GM19035 (cell line): ENCODE data around the gene KCNQ1.

Experiments used
- ATAC-seq: cut with Tn5 transposase; IDR thresholded peaks from one replicate; pipeline ENCODE4 v1.9.1; 2021; ENCODE audit not compliant: unreplicated experiment

The KCNQ1 gene

DNA sequence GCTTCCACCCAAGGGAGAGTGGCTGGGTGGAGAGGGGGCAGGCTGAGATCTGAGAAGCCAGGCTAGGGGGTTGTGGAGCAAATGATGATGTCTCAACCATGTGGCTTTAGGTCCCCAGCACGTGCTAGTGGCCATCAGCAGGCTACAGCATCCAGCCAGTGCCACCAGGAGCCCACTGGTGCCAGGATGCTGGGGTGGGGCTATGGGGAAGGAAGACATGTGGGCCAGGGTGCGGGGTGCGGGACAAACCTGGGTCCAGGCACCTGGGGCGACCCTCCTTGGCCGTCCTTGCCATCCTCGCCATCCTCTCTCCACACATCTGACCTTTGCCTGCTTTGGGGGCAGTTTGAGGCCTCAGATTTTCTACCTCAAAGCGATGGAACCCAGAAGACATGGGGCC lies 104.3 kb downstream of the KCNQ1 start:
- no peak for ATAC-seq

- ATAC-seq, result no peak
Observed at GRCh38 chr11:2549491-2549875, 104.7 kb downstream of the KCNQ1 start.

- no peak for ATAC-seq
Observed at GRCh38 chr11:2549876-2550605, 105.2 kb downstream of the KCNQ1 start.

DNA sequence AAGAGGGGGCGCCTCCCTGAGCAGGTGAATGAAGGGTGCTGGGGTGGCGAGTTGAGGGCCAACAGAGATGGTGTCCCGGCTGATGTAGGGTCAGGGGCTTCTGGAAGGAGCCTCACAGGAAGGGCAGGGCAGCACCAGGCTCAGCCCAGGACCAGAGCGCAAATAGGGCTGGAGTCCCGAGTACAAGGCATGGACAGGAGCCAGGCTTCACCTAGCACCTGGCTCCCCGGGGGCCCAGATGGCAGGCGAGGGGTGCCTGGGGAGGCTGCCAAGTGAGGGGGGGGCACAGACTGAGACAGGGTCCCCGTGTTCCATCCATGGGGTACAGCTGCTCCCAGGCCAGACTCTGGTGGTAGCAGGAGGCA lies 105.8 kb downstream of the KCNQ1 start:
- no peak for ATAC-seq

DNA sequence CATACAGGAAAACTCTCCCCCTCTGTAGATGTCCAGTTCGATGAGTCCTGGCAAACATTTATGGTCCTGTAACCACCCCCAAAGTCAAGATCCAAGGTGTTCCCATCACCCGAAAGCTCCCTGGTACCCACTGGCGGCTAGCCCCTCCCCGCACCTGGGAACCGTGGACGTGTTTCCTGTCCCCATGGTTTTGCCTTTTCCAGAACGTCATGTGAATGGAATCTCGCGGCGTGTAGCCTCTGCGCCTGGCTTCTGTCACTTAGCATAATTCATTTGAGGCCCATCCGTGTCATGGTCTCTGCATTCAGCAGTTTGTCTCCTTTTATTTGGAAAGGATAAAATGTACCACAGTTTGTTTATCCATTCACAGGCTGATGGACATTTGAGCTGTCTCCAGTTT lies 106.3 kb downstream of the KCNQ1 start:
- no peak for ATAC-seq

DNA sequence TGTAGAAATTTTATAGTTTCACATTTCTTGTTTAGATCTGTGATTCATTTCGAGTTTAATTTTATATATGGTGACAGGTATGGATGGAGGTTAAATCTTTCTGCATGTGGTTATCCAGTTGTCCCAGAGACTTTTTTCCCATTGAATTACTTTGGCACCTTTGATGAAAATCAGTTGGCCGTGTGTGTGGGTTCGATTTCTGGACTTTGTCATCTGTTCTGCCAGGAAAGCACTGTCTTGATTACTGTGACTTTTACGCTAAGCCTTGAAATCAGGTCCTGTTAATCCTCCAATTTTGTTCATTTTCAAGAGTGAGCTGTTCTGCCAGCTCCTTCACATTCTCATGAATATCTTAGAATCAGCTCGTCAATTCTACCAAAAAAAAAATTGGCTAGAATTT lies 107.4 kb downstream of the KCNQ1 start:
- no peak for ATAC-seq

DNA sequence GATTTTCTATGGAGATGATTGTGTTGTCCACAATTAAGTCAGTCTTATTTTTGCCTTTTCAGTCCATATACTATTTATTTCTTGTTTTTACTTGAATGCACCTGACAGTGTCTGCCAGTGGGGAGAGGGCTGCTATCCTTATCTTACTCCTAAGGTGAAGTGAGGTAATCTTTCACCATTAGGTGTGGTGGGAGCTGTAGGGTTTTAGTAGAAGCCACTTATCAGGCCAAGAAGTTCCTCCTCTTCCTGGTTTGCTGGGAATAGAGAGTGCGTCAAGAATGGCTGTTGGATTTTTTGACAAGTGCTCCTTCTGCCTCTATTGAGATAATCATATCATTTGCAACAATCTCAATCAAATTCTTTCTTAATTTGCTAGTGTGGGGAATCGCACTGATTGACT lies 108.4 kb downstream of the KCNQ1 start:
- ATAC-seq, result no peak

DNA sequence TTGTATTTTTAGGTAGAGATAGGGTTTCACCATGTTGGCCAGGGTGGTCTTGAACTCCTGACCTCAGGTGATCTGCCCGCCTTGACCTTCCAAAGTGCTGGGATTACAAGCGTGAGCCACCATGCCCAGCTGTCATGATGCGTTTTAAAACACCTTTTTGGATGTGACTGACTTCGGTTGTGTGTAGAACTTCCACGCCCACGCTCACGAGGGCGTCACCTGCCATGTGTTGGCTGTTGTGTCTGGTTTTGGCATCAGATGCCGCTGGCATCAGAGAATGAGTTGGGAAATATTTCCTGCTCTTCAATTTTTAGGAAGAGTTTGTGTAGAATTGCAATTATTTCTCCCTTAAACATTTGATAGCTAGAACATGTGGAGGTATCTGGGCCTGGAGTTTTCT lies 109.1 kb downstream of the KCNQ1 start:
- ATAC-seq, result no peak

- no peak for ATAC-seq
Observed at GRCh38 chr11:2554338-2555207, 109.8 kb downstream of the KCNQ1 start.

GRCh38 chr11:2555336-2555735 lies 110.5 kb downstream of the KCNQ1 start:
- ATAC-seq, result no peak

GRCh38 chr11:2555891-2556290 lies 111.1 kb downstream of the KCNQ1 start:
- ATAC-seq, result no peak

DNA sequence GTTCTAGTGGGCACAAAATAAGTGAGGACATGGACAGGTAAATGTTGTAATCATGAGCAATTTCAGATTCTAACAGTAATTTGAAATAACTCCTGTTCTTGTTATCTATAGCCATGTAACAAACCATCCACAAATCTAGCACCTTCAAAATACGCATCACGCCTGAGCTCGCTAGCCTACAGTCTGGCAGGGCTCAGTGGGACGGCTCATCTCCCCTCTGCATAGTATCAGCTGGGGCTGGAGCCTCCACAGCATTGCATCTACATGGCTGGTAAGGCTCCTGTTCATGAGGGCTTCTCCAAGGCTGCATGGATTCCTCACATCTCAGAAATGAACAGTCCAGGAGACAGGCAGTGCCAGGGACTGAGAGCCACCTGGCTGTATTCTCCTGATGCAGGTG lies 112.6 kb downstream of the KCNQ1 start:
- ATAC-seq, result no peak

- no peak for ATAC-seq
Observed at GRCh38 chr11:2558397-2558796, 113.6 kb downstream of the KCNQ1 start.

- no peak for ATAC-seq
Observed at GRCh38 chr11:2558861-2559526, 114.2 kb downstream of the KCNQ1 start.

GRCh38 chr11:2559527-2560311 lies 114.9 kb downstream of the KCNQ1 start:
- no peak for ATAC-seq

DNA sequence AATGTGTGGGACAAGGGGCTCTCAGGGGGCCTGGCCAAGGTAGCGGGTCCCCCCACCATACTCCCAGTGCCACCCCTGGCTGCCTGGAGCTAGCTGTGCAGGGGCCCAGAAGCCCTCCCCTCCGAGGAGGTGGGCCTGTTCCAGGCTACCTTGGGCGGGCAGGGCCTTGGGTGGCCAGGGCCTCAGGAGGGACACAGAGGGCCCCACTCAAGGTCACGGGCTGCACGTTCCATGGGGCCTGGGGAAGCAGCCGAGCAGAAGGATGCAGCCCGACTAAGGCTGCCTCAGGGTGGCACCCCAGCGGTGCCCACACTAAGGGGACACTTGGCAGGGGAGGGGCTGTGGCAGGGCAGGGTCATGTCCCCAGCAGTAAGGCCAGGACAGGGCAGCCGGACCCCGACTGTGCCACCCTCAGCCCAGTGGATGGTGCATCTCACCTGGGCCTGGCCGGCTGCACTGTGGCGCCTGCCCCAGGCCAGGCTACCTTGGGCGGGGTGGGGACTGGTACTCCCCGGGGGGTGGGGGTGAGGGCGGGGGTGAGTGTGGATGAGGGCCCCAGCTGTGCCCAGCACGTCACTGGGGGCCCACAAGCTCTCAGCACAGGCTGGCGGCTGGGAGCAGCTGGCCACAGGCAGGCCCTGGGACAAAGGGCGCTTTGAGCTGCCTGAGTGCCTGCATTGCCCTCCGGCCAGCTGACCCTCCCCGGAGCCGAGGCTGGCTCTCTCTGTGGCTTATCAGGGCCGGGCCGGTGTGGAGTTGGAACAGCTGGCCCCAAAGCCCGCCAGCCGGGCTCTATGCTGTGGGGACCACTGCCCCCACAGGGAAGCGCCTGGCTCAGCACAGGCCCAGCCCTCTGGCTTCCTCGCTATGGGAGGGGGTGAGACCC lies 117.1 kb downstream of the KCNQ1 start:
- no peak for ATAC-seq

DNA sequence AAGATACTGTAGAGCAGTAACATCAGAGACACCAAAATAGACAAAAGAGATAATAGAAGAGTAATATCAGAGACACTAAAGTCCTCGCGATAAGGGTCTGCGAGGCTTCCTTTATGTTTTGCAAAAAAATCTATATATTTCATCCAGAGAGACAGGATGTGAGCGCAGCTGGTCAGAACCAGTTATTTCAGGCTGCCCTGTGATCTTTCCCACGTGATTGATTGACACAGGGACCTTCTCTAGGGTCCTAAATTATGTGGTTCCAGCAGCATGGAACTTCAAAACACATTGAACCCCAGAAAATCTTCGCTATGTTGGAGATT lies 118.0 kb downstream of the KCNQ1 start:
- ATAC-seq, result no peak

DNA sequence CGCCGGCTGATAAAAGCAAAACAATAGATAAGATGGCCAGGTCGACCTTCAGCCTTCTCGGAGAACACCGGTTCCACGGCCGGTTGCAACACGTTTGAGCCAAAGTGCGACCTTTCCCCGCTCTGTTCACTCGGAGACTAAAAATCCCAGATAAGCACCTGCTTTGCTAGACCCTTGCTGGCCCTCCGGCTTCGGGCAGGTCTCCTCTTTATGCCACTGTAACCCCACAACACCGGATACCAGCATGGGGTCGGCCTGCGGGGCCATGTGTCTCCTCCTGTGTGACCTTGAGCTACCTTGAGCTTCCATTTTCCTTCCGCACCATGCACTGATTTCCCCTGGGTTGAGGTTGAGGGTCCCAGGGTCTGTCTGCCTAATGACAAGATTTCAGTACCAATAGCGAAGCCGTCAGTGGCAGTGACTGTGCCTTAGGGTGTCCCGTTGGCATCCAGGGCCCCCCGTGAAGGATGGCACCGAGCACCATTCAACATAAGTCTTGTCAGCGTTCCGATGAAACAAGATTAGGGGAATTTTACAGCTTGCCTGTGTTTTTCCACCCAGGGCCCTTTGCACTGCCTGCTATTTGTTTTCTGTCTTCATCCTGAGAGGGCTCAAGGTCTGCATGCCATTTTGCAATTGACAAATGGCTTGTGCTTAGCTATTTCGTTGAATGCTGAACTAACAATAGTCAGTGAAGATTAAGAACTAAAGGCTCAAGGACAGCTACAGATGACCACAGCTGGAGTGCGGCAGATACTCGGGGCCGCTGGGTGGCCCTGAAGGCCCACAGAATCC lies 118.6 kb downstream of the KCNQ1 start:
- no peak for ATAC-seq

DNA sequence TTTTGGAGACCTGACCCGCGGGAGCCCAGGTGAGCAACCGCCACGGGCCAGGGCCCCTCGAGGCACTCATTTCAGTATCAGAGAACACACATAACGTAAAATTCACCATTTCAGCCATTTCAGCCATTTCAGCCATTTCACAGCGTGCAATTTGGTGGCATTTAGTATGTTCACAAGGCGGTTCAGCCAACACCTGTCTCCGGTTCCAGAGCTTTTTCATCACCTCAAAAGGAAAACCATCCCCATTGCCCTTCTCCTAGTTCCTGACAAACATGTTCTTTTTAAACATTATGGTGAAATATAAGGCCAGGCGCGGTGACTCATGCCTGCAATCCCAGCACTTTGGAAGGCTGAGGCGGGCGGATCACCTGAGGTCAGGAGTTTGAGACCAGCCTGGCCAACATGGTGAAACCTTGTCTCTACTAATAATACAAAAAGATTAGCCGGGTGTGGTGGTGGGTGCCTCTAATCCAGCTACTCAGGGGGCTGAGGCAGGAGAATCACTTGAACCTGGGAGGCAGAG lies 119.3 kb downstream of the KCNQ1 start:
- ATAC-seq, result no peak
